ENCODE data around the gene NEGR1.

The NEGR1 gene

DNA sequence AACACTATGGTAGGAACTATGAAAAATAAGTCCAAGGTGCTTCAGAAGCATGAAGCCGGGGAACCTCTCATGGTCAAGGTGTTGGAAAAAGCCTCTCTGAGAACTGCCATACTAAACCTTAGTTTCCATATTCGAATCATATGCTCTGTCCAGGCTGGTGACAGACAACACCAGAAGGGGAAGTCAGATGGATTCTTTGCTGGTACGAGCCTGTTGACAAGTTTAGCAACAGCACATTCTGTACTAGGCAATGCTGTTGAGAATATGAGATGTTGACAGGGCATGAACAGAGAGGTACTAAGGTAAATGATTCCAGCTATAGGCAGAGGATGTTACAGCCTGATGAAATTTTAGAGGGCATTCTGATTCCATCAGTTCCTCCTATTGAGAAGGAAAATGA lies 740.2 kb downstream of the NEGR1 start:
- TF ChIP-seq, protein P1, sequence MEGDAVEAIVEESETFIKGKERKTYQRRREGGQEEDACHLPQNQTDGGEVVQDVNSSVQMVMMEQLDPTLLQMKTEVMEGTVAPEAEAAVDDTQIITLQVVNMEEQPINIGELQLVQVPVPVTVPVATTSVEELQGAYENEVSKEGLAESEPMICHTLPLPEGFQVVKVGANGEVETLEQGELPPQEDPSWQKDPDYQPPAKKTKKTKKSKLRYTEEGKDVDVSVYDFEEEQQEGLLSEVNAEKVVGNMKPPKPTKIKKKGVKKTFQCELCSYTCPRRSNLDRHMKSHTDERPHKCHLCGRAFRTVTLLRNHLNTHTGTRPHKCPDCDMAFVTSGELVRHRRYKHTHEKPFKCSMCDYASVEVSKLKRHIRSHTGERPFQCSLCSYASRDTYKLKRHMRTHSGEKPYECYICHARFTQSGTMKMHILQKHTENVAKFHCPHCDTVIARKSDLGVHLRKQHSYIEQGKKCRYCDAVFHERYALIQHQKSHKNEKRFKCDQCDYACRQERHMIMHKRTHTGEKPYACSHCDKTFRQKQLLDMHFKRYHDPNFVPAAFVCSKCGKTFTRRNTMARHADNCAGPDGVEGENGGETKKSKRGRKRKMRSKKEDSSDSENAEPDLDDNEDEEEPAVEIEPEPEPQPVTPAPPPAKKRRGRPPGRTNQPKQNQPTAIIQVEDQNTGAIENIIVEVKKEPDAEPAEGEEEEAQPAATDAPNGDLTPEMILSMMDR (IDR thresholded peaks at IDR 0.05; ENCODE audit: low read depth, low read length), result no peak
- DNase-seq (ENCODE audit: extremely low read depth, low read depth), result no peak

DNA sequence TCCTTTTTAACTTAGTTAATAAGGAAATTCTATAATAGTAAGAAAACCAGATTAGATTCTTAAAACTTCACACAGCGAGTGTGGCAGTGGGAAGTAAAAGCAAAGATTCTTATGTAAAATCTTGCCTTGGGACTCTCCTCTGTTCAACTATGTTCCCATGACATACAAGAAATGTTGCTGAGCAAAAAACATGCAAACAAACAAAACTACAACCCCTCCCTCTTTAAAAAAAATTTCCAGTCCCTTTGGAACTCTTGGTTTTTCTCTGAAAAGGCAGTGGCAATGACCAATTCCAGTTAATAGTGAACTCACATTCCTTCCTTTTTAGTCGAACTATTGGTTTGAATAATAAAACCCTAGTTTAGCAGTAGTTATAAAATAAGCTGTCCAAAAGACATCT lies 748.4 kb downstream of the NEGR1 start:
- DNase-seq (ENCODE audit: extremely low read depth, low read depth), result no peak
- TF ChIP-seq, protein P1 (IDR thresholded peaks at IDR 0.05; ENCODE audit: low read depth, low read length), result no peak

DNA sequence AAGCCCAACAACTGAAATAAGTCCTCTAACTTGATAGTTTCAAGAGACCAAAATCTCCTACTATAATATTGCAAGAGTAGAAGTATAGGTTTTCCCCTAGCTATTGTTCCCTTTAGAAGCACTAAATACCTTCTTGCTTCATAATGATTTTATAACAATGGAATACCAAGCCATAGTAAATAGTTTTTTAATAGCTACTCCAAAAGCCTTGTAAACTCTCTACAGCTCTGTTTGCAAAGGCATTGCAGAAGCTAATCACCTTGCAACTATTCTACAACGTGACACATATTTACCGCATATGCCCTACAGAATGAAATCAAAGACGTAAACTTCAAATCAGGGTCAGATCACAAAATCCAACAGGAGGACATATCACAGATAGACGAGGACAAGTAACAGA lies 750.0 kb downstream of the NEGR1 start:
- TF ChIP-seq, protein P1 (IDR thresholded peaks at IDR 0.05; ENCODE audit: low read depth, low read length), result no peak
- no peak for DNase-seq (ENCODE audit: extremely low read depth, low read depth)

DNA sequence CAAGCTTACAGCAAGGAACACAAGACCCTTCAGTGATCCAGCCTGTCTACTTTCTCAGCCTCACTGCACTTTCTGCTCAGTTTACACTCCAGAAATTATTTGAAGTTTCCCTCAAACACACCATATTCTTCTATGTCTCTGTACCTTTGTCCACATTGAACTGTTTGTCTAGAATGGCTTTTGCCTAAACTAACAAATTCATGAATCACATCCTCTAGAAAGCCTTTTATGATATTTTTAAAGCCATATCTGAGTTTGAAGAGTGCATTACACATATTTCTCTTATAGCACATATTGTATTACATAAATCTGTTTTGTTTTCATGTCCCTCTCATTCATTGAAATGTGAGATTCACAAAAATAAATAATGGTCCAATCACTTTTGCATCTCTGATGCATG lies 755.5 kb downstream of the NEGR1 start:
- TF ChIP-seq, protein P1 (IDR thresholded peaks at IDR 0.05; ENCODE audit: low read depth, low read length), result no peak
- no peak for DNase-seq (ENCODE audit: extremely low read depth, low read depth)

DNA sequence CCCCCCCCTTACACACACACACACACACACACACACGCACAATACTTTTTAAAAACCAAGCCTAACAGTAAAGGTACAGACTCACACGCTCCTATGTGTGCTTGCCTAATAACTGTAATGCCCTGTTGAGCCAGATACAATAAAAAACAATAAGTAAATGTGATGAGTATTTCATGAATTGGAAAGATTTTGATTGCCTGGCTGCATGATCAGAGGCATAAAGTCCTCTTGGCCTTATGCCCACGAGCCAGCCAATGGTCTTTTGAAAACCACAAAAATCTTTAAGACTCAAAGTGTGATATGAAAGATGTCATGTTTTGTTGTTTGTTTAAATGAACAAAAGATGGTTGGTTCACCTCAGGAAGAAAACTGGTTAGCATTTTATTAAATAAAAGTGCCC lies 759.6 kb downstream of the NEGR1 start:
- TF ChIP-seq, protein P1 (IDR thresholded peaks at IDR 0.05; ENCODE audit: low read depth, low read length), result no peak
- no peak for DNase-seq (ENCODE audit: extremely low read depth, low read depth)

DNA sequence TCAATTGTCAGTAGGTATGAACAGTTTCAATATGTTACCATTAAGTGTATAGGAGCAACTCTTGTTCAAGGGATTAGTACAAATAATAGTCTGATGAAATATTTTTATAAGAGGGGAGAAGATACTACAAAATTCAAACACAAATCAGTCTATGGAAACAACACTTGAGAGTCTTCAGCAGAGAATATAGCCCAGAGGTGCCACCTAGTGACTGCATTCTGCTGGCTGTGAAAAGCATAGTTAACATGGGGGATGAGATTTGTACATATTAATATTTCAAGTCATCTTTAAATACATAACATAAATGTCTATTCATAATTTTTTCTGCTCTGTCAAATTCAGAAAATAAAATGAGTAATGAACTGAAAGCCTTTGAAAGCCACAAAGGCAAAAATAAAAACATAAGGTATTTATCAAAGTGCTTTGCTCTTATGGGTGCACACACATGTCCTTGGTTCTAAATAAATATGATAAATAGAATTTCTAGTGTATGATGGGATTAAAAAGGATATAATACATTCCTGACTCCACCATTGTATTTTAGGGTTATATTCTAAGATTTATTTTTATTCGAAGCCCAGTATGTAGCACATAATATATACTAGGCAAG lies 760.6 kb downstream of the NEGR1 start:
- peak; percentile 3 for DNase-seq (ENCODE audit: extremely low read depth, low read depth)

DNA sequence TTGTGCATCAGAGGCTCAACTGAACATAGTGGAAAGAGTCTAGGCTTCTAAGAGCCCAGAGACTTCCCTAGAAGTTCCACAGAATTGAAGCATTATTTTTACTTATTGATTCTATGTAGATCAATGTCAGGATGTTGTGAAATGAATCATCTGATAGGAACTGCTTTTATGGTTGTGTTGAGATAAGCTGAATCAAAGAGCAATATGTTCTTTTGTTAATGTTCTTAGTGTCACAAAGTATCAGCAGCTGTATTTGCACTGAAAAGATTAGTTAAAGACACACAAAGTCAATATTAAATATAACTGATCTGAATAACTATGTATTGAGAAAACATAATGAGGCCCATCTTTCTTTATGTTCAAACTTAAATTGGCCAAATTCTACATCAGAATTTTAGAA lies 770.8 kb downstream of the NEGR1 start:
- DNase-seq (ENCODE audit: extremely low read depth, low read depth), result no peak
- TF ChIP-seq, protein P1 (IDR thresholded peaks at IDR 0.05; ENCODE audit: low read depth, low read length), result no peak

More for the DNA sequence above, 760.6 kb downstream of the NEGR1 start:
- TF ChIP-seq, protein P1 (IDR thresholded peaks at IDR 0.05; ENCODE audit: low read depth, low read length), result peak; percentile 82
